Transverse colon (tissue), 4 donors: ENCODE measurements around the gene F11R.

ENCODE experiments used
- CTCF ChIP-seq, 5 experiments: fragments of 200-600 bp in 3 of 5; fragments of 450-650 bp in 2 of 5; sonication (generic) in 3 of 5; IDR thresholded peaks; 1 replicate in 2 of 5; 2 replicates in 3 of 5; pipeline ENCODE4 v1.5.1; 2016 to 2017; ENCODE audit warnings: antibody characterized with exemption in 5 of 5, inconsistent platforms in 3 of 5, mild to moderate bottlenecking in 2 of 5, moderate library complexity in 1 of 5
- EP300 ChIP-seq: sonication (generic); formaldehyde crosslinking; IDR thresholded peaks from one replicate; pipeline ENCODE4 v1.6.1; 2017; ENCODE audit warnings: antibody characterized with exemption, low read depth
- POLR2A ChIP-seq: fragments of 450-650 bp; IDR thresholded peaks from one replicate; pipeline ENCODE4 v1.6.1; 2016; ENCODE audit warnings: antibody characterized with exemption, mild to moderate bottlenecking, moderate library complexity
- POLR2AphosphoS5 ChIP-seq, 3 donors: sonication (generic); formaldehyde crosslinking; IDR thresholded peaks; one replicate each; pipeline ENCODE4 v1.6.1; 2016; ENCODE audit warnings: antibody characterized with exemption in 3 of 3

GRCh38 chr1:161054805-161055204, 33.9 kb upstream of the F11R start:
- TF ChIP-seq CTCF (IDR thresholded peaks at IDR 0.05) (no peak), POLR2A (no peak), POLR2AphosphoS5 (IDR thresholded peaks at IDR 0.05) (no peak), EP300 (no peak)
